DOHH2 (cell line): ENCODE data around the gene AHRR.

Experiments used
- CTCF ChIP-seq: fragments of 200-600 bp; sonication (generic); IDR thresholded peaks from one replicate; pipeline ENCODE4 v1.5.1; 2014; ENCODE audit warnings: antibody characterized with exemption, mild to moderate bottlenecking, low read depth, low read length; ENCODE audit not compliant: poor library complexity, severe bottlenecking
- EZH2phosphoT487 ChIP-seq: fragments of 200-600 bp; sonication (generic); IDR thresholded peaks from 2 replicates; pipeline ENCODE4 v1.6.1; 2017; ENCODE audit warnings: borderline replicate concordance, mild to moderate bottlenecking, antibody characterized with exemption, low read length, moderate library complexity, mixed read lengths

DNA sequence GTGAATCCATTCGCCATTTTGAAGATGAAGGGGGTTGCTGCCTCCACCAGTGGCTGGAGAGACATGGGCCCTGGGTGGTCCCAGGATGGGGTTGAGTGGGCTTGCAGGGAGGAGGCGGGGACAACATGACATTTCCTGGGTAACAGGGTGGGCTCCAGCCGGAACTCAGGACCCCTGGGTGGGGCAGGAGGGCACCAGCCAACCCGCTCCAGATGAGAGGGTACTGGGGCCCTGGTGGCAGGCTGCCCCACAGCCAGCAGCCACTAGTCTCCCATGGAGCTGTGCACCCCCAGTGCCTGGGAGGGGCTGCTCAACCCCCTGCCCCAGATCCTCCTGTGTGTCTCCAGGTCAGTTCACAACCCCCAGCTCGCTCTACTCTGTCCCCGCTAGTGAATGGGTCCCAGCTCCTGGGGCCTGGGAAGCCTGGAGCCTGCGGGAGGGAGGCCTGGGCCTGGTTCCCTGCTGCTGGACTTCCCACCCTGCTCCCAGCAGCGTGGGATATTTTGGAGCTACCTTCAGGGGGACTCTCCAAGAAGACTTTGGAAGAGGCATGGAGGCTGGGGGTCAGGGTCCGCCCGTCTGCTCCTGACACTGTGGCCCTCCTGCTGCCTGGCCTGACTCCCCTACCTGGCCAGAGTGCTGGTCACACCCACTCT lies 55.9 kb downstream of the AHRR start:
- TF ChIP-seq CTCF (no peak), EZH2phosphoT487 (no peak)
